GM18907 (cell line): Measurements from ENCODE around the gene DPYSL3.
A peak's percentile ranks its signal among the peaks of the same experiment; 100 is the strongest.

Experiments
- ATAC-seq: cut with Tn5 transposase; IDR thresholded peaks from one replicate; pipeline ENCODE4 v1.9.1; 2021; ENCODE audit warnings: mild to moderate bottlenecking, moderate library complexity; ENCODE audit not compliant: unreplicated experiment

DPYSL3 gene

GRCh38 chr5:147441191-147441695 is 68.6 kb downstream of the DPYSL3 start:
- no peak for ATAC-seq

GRCh38 chr5:147439254-147439653 is 70.6 kb downstream of the DPYSL3 start:
- no peak for ATAC-seq

GRCh38 chr5:147437161-147437596 is 72.7 kb downstream of the DPYSL3 start:
- no peak for ATAC-seq

- peak; percentile 60 for ATAC-seq
Observed at GRCh38 chr5:147436596-147436995, 73.3 kb downstream of the DPYSL3 start.

- ATAC-seq: no peak
Observed at GRCh38 chr5:147434049-147434448, 75.8 kb downstream of the DPYSL3 start.

- no peak for ATAC-seq
Observed at GRCh38 chr5:147432323-147432722, 77.5 kb downstream of the DPYSL3 start.

- no peak for ATAC-seq
Observed at GRCh38 chr5:147431586-147431985, 78.3 kb downstream of the DPYSL3 start.

GRCh38 chr5:147430628-147431027 is 79.2 kb downstream of the DPYSL3 start:
- ATAC-seq: no peak

GRCh38 chr5:147427521-147428401 is 82.1 kb downstream of the DPYSL3 start:
- ATAC-seq: no peak

GRCh38 chr5:147426640-147427327 is 83.1 kb downstream of the DPYSL3 start:
- no peak for ATAC-seq

GRCh38 chr5:147418613-147419012 is 91.3 kb downstream of the DPYSL3 start:
- ATAC-seq: no peak

GRCh38 chr5:147417135-147417813 is 92.6 kb downstream of the DPYSL3 start:
- no peak for ATAC-seq

- no peak for ATAC-seq
Observed at GRCh38 chr5:147415651-147416050, 94.2 kb downstream of the DPYSL3 start.

- ATAC-seq: no peak
Observed at GRCh38 chr5:147413266-147413665, 96.6 kb downstream of the DPYSL3 start.

- ATAC-seq: no peak
Observed at GRCh38 chr5:147412561-147412960, 97.3 kb downstream of the DPYSL3 start.

GRCh38 chr5:147411359-147412319 is 98.2 kb downstream of the DPYSL3 start:
- no peak for ATAC-seq

- no peak for ATAC-seq
Observed at GRCh38 chr5:147410496-147411358, 99.1 kb downstream of the DPYSL3 start.

GRCh38 chr5:147408980-147409379 is 100.9 kb downstream of the DPYSL3 start:
- no peak for ATAC-seq

GRCh38 chr5:147407094-147407681 is 102.7 kb downstream of the DPYSL3 start:
- no peak for ATAC-seq
